Ammon's horn (tissue), 1 donor: ENCODE results near the gene TMOD4.
A peak's percentile ranks its signal among the peaks of the same experiment; 100 is the strongest.

Experiments used
- DNase-seq: peaks from one replicate; pipeline ENCODE4 v3.0.0-alpha.2; 2016; ENCODE audit warnings: low spot score

Gene TMOD4

DNA sequence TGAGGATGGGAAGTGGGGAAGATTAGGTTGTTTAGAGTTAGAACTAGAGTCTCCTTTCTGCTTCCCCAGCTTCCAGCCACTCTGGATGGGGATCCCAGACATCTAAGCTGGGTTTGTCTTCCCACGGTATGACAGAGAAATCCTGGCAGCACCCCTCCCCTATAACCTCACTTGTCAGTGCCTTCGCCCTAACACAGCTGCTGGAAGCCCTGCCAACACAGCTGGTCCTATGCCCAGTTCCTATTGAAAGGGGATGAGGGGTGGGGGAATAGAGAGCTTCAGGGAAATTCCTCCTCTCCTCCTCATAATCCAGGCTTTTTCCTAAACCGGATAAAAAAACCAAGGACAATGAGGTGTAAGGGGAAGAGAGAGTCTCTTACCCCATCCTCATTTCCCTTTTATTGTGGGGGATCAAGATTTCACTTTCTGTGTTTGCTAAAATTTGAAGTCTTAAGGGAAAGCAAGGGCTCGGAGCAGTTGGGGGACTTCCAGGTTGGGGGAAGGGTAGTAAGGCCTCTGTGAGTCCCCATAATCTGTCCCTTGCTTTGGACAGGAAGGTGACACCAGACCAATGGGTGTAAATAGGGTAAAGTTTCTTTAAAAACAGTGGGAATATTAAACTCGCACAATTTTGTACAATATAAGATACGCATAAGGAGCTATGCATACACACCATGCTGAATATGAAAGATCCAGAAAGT is 590 bp downstream of the TMOD4 start:
- peak; percentile 89 for DNase-seq

DNA sequence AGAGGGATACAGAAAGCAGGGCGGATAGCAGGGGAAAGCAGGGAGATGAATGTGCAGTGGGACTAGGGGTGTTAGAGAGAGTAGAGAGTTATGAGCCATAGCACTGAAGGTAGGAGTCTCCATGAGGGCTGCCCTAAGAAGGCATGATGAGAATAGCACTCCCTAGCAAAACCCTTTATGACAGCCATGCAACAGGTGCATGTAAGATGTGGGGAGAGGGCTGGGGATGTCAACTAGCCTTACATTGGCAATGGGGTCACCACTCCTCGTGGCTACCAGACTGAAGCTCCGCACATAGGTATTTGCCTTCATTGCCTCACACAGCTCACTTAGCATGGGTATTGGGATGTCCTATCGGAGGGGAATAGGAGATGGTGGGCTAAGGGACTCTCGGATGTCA is 4.6 kb downstream of the TMOD4 start:
- no peak for DNase-seq

DNA sequence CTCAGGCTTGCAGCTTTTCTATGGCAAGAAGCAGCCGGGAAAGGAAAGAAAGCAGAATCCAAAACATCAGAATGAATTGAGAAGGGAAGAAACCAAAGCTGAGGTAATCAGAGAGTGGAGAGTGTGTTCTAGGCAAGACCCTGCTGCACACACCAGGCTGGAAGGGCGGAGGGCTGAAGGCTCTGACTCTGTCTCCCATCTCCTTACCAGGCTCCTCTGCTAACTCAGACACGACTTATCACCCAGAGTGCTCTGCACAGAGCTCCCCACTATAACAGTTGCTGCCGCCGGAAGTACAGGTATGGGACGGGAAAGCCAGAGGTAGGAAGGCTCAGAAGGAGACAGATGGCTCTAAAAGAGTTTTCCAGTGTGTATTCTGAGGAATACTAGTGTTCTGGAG is 8.7 kb downstream of the TMOD4 start:
- DNase-seq, result no peak

DNA sequence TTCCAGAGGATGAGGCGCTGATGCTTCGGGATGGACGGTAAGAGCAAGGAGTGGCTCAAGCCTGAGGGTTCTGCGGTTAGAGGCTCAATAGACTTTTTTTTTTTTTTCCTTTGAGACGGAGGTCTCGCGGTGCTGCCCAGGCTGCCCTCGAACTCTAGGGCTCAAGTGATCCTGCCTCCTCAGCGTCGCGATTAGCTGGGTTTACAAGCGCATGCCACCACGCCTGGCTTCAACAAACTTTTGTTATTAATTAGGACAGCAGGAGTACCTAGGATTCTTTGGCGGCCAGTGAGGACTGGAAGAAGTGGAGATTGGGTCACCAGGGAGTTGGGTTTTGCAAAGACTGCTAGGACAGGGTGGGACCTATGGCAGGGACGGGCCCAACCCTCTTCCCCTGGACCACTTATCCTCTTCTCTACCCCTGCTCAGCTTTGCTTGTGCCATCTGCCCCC is 9.2 kb downstream of the TMOD4 start:
- DNase-seq, result no peak

DNA sequence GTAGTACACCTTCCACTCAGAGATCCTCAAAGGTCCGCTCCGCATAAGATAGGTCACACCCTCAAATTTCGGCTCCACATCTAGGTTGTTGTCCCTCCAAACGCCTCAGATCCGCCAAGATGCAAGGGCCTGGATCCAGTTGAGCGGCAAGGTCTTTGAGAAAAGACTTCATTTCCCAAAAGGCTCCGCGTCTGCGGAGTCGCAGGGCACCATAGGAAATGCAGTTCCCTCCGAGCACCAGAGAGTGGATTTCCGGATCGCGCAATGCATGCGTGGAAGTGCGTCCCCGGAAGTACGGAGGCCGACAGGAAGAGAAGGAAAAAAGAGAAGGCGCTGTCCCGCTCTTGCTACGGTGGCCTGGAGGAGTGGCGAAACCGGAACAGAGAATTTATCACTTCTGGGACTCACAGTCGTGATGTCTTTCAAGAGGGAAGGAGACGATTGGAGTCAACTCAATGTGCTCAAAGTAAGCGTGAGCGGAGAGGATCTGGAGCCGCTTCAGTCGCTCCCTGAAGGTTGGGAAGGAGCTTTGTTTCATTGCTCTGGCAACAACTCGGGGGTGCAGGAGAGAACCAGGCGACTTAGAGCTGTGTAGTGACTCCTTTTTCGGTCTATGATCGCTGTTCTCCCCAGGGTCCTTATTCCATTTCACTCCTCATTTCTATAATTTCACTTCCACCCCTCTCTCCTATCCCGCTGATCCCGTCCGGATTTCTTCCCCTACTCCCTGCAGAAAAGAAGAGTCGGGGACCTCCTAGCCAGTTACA is 9.9 kb downstream of the TMOD4 start, which contains the start of the genes LYSMD1 and SCNM1:
Gene LYSMD1, minus strand, starts transcription at position 165 of the 767 bp plus-strand sequence. CDS start 644 bp downstream, outside the sequence.
Gene SCNM1, plus strand, starts transcription at position 407 of the 767 bp plus-strand sequence. Its CDS starts 9 bp downstream, at position 416.
- peak; percentile 98 for DNase-seq

DNA sequence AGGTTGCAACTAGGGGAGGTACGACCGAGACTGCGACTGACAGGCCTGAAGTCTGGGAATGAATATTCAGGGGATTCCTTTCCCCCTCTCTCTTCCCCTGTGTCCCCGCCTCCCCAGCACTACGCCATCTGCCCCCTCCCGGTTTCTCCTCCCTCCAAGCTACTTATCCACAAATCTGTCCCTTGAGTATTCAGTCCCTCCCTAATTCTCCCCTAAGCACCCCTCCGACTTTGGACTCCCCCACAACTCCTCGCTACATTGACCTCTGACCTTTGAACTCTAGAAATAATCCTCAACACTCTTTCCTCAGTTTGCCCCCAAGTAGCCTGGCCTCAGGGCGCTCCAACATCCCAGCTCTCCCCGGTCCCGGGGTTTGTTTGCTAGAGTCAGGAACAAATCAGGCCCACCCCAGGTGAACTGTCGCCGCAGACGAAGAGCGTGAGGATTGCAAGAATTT is 10.5 kb downstream of the TMOD4 start:
- DNase-seq, result peak; percentile 63

DNA sequence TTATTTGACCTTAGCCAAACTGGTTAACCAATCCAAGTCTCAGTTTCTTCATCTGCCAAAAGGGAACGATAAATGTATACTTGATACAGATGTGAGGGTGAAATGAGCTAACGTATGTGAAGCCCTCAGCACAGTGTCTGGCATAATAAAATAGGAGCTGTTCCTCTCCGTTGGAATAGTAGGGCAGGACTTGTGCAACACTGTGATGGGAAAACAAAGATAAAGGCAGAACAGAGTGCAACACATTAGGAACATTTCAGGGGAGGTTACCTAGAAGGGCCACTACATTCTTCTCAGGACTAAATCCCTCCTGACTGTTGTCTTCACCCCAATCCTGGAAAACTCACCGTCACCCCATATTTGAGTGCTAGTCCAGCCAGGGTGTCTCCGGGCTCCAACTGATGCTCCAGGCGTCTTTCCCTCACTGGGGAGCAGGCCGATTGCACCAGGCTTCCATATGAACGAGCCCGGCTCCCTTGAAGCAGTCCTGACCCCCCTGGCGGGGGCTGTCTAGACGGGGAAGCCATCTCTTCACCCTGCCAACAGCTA is 11.0 kb downstream of the TMOD4 start:
- DNase-seq, result no peak

DNA sequence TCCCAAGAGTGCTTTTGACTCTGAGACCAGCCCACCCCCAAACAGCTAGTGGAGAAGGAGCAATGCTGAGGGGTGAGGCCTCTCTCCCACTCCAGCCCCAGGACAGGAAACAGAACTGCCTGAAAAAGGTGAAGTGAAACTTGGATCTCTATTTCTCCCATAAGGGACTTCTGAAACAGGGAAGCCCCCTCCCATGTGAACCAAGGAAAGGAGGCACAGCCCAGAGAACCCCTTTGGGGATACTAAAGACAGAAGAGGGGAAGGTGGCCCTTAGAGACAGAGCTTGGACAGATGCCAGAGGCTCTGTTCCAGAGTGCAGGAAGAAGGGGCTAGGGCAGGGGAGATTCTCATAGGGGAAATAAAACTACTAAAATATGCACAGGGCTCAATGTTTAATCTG is 16.4 kb downstream of the TMOD4 start:
- no peak for DNase-seq

DNA sequence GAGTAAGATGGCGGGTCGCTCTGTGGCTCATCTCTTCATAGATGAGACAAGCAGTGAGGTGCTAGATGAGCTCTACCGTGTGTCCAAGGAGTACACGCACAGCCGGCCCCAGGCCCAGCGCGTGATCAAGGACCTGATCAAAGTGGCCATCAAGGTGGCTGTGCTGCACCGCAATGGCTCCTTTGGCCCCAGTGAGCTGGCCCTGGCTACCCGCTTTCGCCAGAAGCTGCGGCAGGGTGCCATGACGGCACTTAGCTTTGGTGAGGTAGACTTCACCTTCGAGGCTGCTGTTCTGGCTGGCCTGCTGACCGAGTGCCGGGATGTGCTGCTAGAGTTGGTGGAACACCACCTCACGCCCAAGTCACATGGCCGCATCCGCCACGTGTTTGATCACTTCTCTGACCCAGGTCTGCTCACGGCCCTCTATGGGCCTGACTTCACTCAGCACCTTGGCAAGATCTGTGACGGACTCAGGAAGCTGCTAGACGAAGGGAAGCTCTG is 17.0 kb downstream of the TMOD4 start:
- no peak for DNase-seq

DNA sequence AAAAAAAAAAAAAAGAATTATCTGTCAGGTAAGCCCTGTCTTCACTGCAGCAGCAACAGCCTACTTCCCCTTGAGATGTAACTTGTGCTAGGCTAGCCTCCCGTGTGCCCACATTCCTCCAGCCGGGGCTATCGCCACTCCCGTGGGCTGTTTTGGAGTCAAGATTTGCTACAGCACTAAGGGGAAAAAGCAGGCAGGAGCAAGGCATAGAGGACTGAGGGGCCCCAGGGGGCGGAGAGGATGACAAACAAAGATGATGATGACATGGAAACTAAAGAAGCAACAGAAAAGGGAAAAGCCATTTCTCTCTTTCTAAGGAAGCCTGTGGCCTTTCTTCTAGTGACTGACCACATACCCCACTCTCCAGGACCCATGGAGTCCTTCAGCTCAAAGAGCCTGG is 17.5 kb downstream of the TMOD4 start:
- DNase-seq, result no peak

DNA sequence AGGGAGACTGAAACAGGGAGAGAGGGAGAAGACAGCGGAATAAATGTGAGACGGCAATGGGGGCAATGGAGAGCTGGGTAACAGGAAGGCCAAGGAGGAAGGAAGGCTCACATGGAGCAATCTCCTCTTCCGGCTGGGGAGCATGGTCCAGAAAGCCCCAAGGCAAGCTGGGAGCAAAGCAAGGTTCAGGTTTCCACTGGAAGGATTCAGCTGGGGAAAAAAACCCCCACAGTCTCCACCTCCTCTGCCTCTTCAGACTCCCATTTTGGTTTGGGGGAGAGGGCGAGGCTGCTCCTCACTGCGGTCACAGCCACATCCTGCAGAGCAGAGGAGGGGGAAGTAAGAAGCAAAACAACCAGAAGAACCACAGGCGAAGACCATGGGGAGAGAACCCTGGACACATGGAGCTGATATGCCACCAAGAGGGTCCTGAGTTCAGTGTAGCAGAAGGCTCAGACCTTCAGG is 18.7 kb downstream of the TMOD4 start:
- no peak for DNase-seq

DNA sequence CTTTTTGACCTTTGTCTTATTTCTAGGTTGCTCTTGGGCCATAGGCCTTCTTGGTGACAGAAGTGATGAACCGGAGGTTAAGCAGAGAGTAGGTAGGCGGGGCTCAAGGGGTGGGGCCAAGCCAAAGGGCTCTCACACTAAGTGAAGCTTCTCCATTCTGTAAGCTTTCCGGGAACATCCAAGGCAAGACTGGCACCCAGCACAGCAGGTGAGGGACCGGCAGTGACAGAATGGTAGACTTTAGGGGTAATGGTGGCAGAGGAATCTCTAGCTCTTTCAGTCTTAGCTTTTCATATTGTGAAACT is 19.3 kb downstream of the TMOD4 start, which contains the start of gene TNFAIP8L2:
Gene TNFAIP8L2, plus strand, starts transcription at position 135 of the 305 bp plus-strand sequence. CDS start 2,049 bp downstream, outside the sequence.
- DNase-seq, result peak; percentile 61

DNA sequence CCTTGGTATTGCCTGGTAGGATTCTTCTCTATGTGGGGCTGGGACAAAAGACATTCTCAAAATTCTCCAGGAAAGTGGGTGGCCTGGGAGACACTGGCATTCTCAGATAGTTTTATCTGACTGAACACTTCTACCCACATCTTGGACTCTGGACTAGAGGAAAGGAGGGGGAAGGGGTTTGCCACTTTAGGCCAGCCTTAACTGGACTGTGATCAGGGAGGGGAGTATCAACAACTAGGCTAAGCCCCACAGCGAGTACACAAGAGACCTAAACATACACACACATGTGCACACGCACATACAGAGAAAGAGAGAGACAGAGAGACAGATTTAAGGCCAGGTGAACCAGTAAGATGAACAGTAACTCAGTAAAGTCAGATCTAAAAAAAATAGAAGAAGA is 28.1 kb downstream of the TMOD4 start:
- no peak for DNase-seq

DNA sequence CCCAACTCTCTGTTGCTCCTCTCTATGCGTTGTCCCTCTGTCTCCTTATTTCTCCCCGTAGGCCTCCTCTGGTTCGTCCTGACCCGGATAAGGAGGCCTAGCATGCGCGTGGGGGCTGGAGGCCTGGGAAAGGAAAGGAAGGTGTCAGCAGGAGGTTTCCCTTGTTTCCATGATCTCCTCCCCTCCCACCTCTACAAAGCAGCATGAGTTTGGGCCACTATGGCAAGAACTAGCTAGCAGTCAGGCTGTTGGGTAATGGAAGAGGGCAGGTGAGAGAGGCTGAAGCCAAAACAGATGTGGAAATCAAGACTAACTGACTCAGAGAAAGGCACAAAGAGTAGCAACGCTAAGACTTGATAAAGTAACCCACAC is 28.7 kb downstream of the TMOD4 start:
- DNase-seq, result no peak

DNA sequence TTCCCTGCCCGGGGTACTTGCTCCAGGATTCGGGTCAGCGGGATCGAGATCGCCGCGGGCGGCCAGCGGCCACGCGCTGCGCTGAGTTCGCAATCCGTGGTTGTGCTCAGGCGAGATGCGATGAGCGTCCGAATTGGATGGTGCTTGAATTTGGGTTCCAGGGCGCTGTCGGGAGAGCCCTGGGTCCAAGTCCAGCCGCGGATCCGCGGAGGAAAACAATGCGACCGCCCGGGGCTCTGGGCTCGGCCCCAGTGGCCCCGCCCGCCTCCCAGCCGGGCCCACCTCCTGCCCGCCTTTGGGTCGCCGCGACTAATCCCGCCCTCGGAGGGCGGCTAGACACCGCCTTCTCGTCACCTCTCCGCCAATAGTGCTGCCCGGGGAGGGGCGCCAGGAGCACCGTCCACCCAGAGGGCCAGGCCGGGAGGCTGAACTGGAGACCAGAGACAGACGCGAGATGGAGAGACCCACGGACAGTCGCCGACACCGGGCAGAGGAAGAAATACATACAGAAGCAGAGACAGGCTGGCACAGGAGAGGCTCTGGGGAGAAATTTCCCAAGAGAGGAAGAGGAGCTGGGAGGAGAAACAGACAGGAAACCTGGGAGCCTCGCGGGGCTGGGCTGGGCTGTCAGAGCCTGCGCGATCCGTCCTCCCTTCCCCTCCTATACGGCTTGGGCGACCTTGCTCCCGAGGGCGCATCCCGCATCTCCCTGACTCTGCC is 29.2 kb downstream of the TMOD4 start, which contains the start of gene SEMA6C:
Gene SEMA6C, minus strand, starts transcription at position 220 of the 720 bp plus-strand sequence. CDS start 4,010 bp downstream, outside the sequence.
- peak; percentile 98 for DNase-seq

DNA sequence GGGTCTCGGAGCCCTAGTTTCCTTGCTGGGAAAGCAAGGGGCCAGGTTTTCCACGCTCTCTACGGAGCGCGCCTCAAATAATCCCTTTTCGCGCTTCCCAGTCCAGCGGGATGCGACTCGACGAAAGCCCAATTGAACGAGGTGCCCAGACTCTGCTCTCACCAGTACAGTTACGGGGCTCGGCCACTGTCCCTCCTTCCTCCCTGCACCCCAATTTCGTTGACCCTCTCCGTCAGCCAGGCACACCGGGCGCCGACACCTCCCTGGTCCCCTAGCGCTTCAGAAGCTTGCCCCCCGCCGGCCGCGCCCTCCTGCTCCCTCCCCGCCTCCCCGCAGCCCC is 29.7 kb downstream of the TMOD4 start:
- no peak for DNase-seq

DNA sequence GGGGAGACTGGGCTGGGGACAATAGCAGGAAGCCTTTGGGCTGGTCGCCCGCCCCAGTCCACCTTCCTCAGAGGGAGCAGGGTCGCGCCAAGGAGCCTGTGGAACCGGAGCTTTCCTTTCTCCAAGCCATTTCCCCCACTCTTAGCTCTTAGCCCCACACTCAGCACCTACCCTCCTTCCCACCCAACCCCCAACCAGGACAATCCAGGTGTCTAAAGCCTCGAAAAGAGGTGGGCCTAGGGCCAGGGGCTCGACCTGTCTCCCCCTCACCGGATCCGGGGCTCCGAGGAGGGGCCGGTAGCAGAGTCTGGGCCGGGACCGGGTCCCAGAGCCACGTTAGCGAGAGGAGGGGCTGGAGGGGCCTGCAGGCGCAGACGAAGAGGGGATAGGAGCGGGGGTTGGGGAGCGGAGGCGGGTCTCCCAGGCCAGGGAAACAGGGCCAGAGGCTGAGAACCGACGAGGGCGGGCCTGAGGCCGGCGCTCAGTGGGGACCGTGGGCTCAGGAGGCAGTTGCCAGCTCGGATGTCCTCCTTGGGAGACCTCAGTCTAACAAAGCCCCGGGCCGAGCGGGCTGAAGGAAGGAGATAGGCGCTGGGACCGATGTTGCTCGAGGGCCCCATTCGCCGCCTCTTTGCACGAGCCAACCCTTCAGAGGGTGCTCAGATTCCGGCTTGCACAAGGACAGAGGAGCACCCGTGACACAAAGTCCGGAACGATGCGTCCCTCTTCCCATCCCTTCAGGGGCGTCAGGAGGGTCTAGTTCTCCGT is 30.3 kb downstream of the TMOD4 start:
- no peak for DNase-seq

DNA sequence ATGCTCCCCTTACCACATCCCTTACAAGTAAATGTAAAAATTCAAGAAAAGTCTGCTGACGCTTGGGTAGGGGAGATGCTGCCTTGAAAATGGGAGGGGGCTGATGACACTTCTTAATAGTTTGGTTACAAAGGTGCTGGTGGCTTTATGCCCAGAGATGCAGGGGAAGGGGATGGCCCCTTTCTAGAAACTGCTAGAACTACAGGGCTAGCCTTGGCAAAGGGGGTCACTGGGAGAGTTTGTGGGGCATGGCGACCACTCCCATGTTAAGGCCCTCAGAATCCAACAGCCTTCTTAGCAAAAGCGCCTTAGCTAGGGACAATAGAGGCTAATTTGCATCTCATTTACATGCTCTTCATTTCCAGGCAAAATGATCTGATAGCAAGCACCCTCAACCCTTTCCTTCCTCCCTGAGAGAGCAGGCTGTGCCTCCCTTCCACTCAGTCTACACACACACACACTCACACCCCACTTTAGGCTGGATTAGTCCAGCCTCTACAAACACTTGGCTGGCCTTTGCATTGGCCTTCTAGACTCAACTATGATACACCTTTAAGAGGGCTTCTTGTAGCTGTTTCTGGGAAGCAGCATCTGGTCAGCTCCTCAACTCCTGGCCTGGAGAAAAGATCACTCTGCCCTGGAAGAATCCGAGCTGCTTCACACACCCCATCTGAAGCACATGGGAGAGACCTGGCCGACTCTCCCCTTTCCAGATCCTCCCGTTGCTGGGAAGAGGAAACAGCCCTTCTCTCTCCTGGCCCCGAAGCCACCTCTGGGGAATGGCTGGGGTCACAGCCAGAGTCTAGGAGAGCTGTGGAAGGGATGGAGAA is 31.1 kb downstream of the TMOD4 start:
- no peak for DNase-seq

DNA sequence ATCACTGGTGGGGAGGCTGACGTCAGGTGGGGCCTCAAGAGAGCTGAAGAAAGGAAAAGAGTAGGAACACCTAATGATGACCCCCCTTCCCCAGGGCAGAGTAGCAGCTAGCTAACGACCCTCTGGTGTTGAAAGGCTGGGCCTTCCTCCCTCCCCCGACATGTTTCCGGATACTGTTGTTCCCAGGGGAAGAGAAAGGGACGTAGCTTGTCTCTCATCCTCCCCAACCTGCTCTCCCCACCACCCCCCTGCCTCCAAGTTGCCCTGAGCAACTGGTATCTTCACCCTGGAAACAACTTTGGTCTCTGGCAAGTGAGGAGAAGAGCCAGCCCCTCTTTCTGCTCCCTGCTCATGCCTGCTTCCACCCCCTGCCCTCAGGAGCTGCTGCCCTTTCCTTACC is 31.8 kb downstream of the TMOD4 start:
- DNase-seq, result no peak

DNA sequence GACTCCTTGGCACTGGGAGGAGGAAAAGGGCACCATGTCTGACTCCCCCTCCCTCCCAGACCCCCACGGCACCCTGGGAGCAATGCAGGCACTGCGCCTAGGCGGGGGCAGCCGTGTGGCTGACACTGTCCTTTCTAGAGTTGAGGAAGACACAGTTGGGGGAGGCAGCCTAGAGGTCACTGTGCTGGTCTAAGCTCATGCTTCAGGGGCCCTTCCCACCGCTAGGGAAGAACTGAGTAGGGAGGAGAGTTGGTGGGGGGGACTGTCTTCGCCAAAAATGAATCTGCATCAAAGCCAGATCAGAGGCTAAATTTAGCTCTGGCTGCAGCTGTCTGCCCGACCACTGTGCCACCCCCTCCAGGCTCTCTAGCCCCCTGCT is 32.7 kb downstream of the TMOD4 start:
- no peak for DNase-seq
